ENCODE data around the gene SYNJ2.

SYNJ2 gene

GRCh38 chr6:158023597-158023939 lies 41.9 kb downstream of the SYNJ2 start:
- DNase-seq (ENCODE audit: insufficient read length, low spot score) (no peak), FAIRE-seq (no peak)

- FAIRE-seq: no peak
Measured at GRCh38 chr6:158024566-158025297, 43.1 kb downstream of the SYNJ2 start.

GRCh38 chr6:158026054-158026900 lies 44.6 kb downstream of the SYNJ2 start:
- DNase-seq (ENCODE audit: insufficient read length, low spot score) (peak; percentile 83), FAIRE-seq (peak; percentile 90)

More at GRCh38 chr6:158024566-158025297, 43.1 kb downstream of the SYNJ2 start:
- DNase-seq (ENCODE audit: insufficient read length, low spot score): no peak

GRCh38 chr6:158026901-158027589 lies 45.4 kb downstream of the SYNJ2 start:
- FAIRE-seq: no peak

GRCh38 chr6:158027590-158028285 lies 46.1 kb downstream of the SYNJ2 start:
- DNase-seq (ENCODE audit: insufficient read length, low spot score): no peak
- FAIRE-seq: no peak

More at GRCh38 chr6:158026901-158027589, 45.4 kb downstream of the SYNJ2 start:
- no peak for DNase-seq (ENCODE audit: insufficient read length, low spot score)

GRCh38 chr6:158028421-158028820 lies 46.8 kb downstream of the SYNJ2 start:
- DNase-seq (ENCODE audit: insufficient read length, low spot score): no peak
- no peak for FAIRE-seq

GRCh38 chr6:158028876-158029275 lies 47.2 kb downstream of the SYNJ2 start:
- DNase-seq (ENCODE audit: insufficient read length, low spot score) (no peak), FAIRE-seq (no peak)

GRCh38 chr6:158029668-158030230 lies 48.1 kb downstream of the SYNJ2 start:
- DNase-seq (ENCODE audit: insufficient read length, low spot score): no peak
- no peak for FAIRE-seq

- DNase-seq (ENCODE audit: insufficient read length, low spot score): no peak
- FAIRE-seq: no peak
Measured at GRCh38 chr6:158030380-158031300, 49.0 kb downstream of the SYNJ2 start.

GRCh38 chr6:158031381-158032353 lies 50.0 kb downstream of the SYNJ2 start:
- FAIRE-seq: peak; percentile 83
- peak; percentile 63 for DNase-seq (ENCODE audit: insufficient read length, low spot score)

- FAIRE-seq (no peak), DNase-seq (ENCODE audit: insufficient read length, low spot score) (no peak)
Measured at GRCh38 chr6:158032354-158032733, 50.7 kb downstream of the SYNJ2 start.

- DNase-seq (ENCODE audit: insufficient read length, low spot score) (no peak), FAIRE-seq (no peak)
Measured at GRCh38 chr6:158033077-158033750, 51.6 kb downstream of the SYNJ2 start.

- no peak for FAIRE-seq
- no peak for DNase-seq (ENCODE audit: insufficient read length, low spot score)
Measured at GRCh38 chr6:158033751-158034702, 52.4 kb downstream of the SYNJ2 start.

- FAIRE-seq: no peak
- DNase-seq (ENCODE audit: insufficient read length, low spot score): no peak
Measured at GRCh38 chr6:158036261-158036660, 54.6 kb downstream of the SYNJ2 start.

- FAIRE-seq: no peak
- DNase-seq (ENCODE audit: insufficient read length, low spot score): no peak
Measured at GRCh38 chr6:158037021-158037420, 55.4 kb downstream of the SYNJ2 start.

GRCh38 chr6:158037771-158038170 lies 56.1 kb downstream of the SYNJ2 start:
- no peak for FAIRE-seq
- no peak for DNase-seq (ENCODE audit: insufficient read length, low spot score)

All from HTR-8/SVneo (cell line).